ENCODE measurements around the gene BLM.

BLM gene

DNA sequence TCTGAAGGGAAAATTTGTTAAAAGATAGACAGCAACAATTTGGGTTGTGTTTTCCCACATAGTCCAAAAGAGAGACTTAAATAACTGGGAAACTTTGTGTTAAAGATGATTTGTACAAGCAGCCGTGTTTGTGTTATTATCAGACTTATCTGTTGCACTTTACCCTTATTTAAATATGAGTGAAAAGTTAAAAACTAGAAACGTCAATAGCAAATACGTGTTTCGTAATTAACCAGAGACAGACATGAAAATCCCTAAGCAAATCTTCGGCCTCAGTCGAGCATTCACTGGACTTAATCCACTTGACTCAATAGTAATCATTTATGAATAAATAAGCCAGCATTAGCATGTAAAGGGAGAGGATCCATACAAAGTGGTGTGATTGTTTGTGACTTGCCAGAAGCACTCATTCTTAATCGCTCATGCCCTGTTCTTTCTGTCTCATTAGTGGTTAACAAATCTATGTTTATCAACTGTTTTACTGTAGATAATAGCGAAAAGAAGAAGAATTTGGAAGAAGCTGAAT is 34.2 kb downstream of the BLM start:
- no peak overlapping the region for H3K4me3 ChIP-seq (ENCODE audit: low read depth, low read length)
- DNase-seq (ENCODE audit: low read depth), result no peak
- TF ChIP-seq CTCF (IDR thresholded peaks at IDR 0.05; ENCODE audit: low read depth, low read length, missing control alignments), result no peak

GRCh38 chr15:90756916-90757315 is 39.8 kb downstream of the BLM start:
- no peak overlapping the region for H3K4me3 ChIP-seq (ENCODE audit: low read depth, low read length)
- no peak for TF ChIP-seq CTCF (IDR thresholded peaks at IDR 0.05; ENCODE audit: low read depth, low read length, missing control alignments)
- DNase-seq (ENCODE audit: low read depth), result no peak

DNA sequence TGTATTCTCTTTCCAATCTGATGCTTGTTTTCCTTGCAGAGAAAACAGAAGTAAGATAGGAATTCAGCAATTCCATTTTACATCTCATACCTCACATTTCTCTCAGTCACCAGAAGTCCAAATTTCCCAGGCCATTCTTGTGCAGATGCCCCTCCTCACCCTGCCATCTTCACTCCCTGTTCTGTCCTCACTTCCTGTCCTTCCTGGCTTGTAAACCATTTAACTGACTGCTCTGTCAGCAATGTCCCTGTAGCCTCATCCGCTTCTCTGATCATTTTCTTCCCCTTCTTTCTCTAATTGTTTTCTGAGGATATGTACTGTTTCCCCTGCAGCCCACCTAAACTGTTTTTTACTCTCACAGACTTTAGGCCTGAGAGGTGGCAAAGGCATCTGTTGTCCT is 40.3 kb downstream of the BLM start:
- DNase-seq (ENCODE audit: low read depth), result no peak
- no peak for TF ChIP-seq CTCF (IDR thresholded peaks at IDR 0.05; ENCODE audit: low read depth, low read length, missing control alignments)
- H3K4me3 ChIP-seq (ENCODE audit: low read depth, low read length), result no peak overlapping the region

DNA sequence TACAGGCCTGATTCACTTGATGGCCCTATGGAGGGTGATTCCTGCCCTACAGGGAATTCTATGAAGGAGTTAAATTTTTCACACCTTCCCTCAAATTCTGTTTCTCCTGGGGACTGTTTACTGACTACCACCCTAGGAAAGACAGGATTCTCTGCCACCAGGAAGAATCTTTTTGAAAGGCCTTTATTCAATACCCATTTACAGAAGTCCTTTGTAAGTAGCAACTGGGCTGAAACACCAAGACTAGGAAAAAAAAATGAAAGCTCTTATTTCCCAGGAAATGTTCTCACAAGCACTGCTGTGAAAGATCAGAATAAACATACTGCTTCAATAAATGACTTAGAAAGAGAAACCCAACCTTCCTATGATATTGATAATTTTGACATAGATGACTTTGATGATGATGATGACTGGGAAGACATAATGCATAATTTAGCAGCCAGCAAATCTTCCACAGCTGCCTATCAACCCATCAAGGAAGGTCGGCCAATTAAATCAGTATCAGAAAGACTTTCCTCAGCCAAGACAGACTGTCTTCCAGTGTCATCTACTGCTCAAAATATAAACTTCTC is 43.6 kb downstream of the BLM start:
- no peak overlapping the region for H3K4me3 ChIP-seq (ENCODE audit: low read depth, low read length)
- no peak for DNase-seq (ENCODE audit: low read depth)
- TF ChIP-seq CTCF (IDR thresholded peaks at IDR 0.05; ENCODE audit: low read depth, low read length, missing control alignments), result no peak

- H3K4me3 ChIP-seq (ENCODE audit: low read depth, low read length), result no peak overlapping the region
- TF ChIP-seq CTCF (IDR thresholded peaks at IDR 0.05; ENCODE audit: low read depth, low read length, missing control alignments), result no peak
- DNase-seq (ENCODE audit: low read depth), result no peak
Observed at GRCh38 chr15:90761629-90762028, 44.5 kb downstream of the BLM start.

- no peak for DNase-seq (ENCODE audit: low read depth)
- no peak overlapping the region for H3K4me3 ChIP-seq (ENCODE audit: low read depth, low read length)
- no peak for TF ChIP-seq CTCF (IDR thresholded peaks at IDR 0.05; ENCODE audit: low read depth, low read length, missing control alignments)
Observed at GRCh38 chr15:90762109-90762508, 45.0 kb downstream of the BLM start.
